Activated CD4-positive, alpha-beta T cell treated with anti-CD3 and anti-CD28 coated beads for 4 hours (primary cell): ENCODE results near the gene MYO18A.

Source experiments
- DNase-seq, 2 donors: peaks; one replicate each; pipeline ENCODE4 v3.0.0-alpha.2; 2020

The MYO18A gene

GRCh38 chr17:29166507-29166887 lies 13.7 kb downstream of the MYO18A start:
- no peak for DNase-seq

- DNase-seq: no peak
Measured at GRCh38 chr17:29165800-29166506, 14.2 kb downstream of the MYO18A start.

- no peak for DNase-seq
Measured at GRCh38 chr17:29165261-29165660, 14.9 kb downstream of the MYO18A start.

- DNase-seq: no peak
Measured at GRCh38 chr17:29163563-29163962, 16.6 kb downstream of the MYO18A start.

GRCh38 chr17:29162909-29163341 lies 17.3 kb downstream of the MYO18A start:
- no peak for DNase-seq

- no peak for DNase-seq
Measured at GRCh38 chr17:29162082-29162908, 17.9 kb downstream of the MYO18A start.

- DNase-seq: no peak
Measured at GRCh38 chr17:29160253-29160652, 19.9 kb downstream of the MYO18A start.

GRCh38 chr17:29159306-29159860 lies 20.8 kb downstream of the MYO18A start:
- no peak for DNase-seq

- DNase-seq: no peak
Measured at GRCh38 chr17:29158488-29159275, 21.5 kb downstream of the MYO18A start.

GRCh38 chr17:29158096-29158487 lies 22.1 kb downstream of the MYO18A start:
- no peak for DNase-seq

- DNase-seq: no peak
Measured at GRCh38 chr17:29157310-29157709, 22.9 kb downstream of the MYO18A start.

GRCh38 chr17:29156781-29157180 lies 23.4 kb downstream of the MYO18A start:
- no peak for DNase-seq

- no peak for DNase-seq
Measured at GRCh38 chr17:29155966-29156338, 24.2 kb downstream of the MYO18A start.

- DNase-seq: peak; percentile 66 to 68
Measured at GRCh38 chr17:29155227-29155965, 24.8 kb downstream of the MYO18A start.

- no peak for DNase-seq
Measured at GRCh38 chr17:29154516-29155226, 25.5 kb downstream of the MYO18A start.

GRCh38 chr17:29151567-29151966 lies 28.6 kb downstream of the MYO18A start:
- DNase-seq: no peak

GRCh38 chr17:29150161-29150560 lies 30.0 kb downstream of the MYO18A start:
- DNase-seq: no peak

GRCh38 chr17:29149431-29150064 lies 30.6 kb downstream of the MYO18A start:
- DNase-seq: no peak

- DNase-seq: peak; percentile 89
Measured at GRCh38 chr17:29148790-29149430, 31.3 kb downstream of the MYO18A start.

- DNase-seq: no peak
Measured at GRCh38 chr17:29148257-29148789, 31.9 kb downstream of the MYO18A start.
